ENCODE measurements around the gene SLC25A12. TPM values are rescaled to one million over a fixed set of nuclear protein-coding genes. Genes with fewer than 3 reads are reported as not detected.

The SLC25A12 gene
- total RNA-seq, 3 donors from 2014 or later (not counting 1 experiment from before 2014, with no cell fraction given): 18.7 to 21.7 (median 19.0) TPM

DNA sequence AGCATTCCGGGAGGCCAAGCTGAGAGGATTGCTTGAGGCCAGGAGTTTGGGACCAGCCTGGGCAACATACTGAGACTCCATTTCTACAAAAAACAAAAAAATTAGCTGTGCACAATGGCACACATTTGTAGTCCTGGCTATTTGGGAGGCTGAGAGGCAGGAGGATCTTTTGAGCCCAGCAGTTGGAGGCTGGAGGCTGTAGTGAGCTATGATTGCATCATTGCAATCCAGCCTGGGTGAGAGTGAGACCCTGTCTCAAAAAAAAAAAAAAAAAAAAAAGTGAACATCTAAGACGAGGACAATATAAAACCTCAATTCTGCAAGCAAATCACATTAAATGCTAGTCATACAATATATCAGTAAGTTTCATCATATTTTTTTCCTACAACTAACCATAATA is 25.4 kb upstream of the SLC25A12 start:
- Histone ChIP-seq H3K4me3 (ENCODE audit: low read length) (no peak overlapping the region), H3K36me3 (ENCODE audit: control insufficient read depth, insufficient read depth, low read length) (no peaks in the 10 kb centered on the region), H3K9me3 (ENCODE audit: control insufficient read depth, insufficient read depth, low read length) (no peaks in the 10 kb centered on the region), H3K4me1 (ENCODE audit: control insufficient read depth, insufficient read depth, low read length) (peaks cover 16% of the 10 kb centered on the region), H3K27ac (ENCODE audit: low read length) (no peak overlapping the region), H3K27me3 (ENCODE audit: control insufficient read depth, insufficient read depth, low read length) (no peaks in the 10 kb centered on the region)
- no peak overlapping the region for H3K4me3 Mint-ChIP-seq
- 100% methylated on average over 1 of the region's 2 CpGs for WGBS (ENCODE audit: insufficient coverage)
- peaks cover 17 to 30% of the 10 kb centered on the region in 2 donors for H3K4me1 Mint-ChIP-seq
- no peak overlapping the region for H3K27ac Mint-ChIP-seq
- ATAC-seq: no peak
- H3K9me3 Mint-ChIP-seq: no peaks in the 10 kb centered on the region
- peaks cover 0 to 2% of the 10 kb centered on the region in 2 donors for H3K27me3 Mint-ChIP-seq (ENCODE audit: low read depth in 2 of 2)
- H3K36me3 Mint-ChIP-seq: no peaks in the 10 kb centered on the region
- DNase-seq: no peak
- intact Hi-C loops (cut with micrococcal nuclease): no loop called here
- TF ChIP-seq, protein P1, sequence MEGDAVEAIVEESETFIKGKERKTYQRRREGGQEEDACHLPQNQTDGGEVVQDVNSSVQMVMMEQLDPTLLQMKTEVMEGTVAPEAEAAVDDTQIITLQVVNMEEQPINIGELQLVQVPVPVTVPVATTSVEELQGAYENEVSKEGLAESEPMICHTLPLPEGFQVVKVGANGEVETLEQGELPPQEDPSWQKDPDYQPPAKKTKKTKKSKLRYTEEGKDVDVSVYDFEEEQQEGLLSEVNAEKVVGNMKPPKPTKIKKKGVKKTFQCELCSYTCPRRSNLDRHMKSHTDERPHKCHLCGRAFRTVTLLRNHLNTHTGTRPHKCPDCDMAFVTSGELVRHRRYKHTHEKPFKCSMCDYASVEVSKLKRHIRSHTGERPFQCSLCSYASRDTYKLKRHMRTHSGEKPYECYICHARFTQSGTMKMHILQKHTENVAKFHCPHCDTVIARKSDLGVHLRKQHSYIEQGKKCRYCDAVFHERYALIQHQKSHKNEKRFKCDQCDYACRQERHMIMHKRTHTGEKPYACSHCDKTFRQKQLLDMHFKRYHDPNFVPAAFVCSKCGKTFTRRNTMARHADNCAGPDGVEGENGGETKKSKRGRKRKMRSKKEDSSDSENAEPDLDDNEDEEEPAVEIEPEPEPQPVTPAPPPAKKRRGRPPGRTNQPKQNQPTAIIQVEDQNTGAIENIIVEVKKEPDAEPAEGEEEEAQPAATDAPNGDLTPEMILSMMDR (IDR thresholded peaks at IDR 0.05): no peak

DNA sequence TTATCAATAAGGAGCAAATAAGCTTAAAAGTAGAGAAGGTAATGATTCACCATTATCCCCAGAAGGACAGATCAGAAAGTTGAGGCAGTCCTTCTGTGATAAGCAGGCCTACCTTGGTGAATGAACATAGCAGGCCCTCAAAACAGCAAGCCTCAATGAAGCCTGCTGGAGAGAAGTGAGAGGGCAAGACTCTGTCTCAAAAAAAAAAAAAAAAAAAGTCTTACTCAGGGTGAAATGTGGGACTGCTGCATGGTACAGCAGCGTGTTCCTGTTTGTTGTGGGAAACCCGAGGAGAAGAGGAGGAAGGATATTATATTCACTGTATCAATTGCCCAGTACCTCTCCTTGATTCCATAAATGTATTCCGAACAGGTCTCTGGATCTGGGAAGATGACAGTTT is 19.5 kb upstream of the SLC25A12 start:
- ATAC-seq (no peak), DNase-seq (no peak)
- Mint-ChIP-seq H3K27ac (no peak overlapping the region), H3K4me3 (no peak overlapping the region), H3K4me1 (no peaks in the 10 kb centered on the region), H3K36me3 (no peaks in the 10 kb centered on the region), H3K27me3 (ENCODE audit: low read depth in 2 of 2) (peaks cover 0 to 6% of the 10 kb centered on the region in 2 donors), H3K9me3 (no peaks in the 10 kb centered on the region)
- 80% methylated on average over 3 of the region's 3 CpGs for WGBS (ENCODE audit: insufficient coverage)
- TF ChIP-seq, protein P1 (IDR thresholded peaks at IDR 0.05): no peak
- no peaks in the 10 kb centered on the region for H3K27me3 ChIP-seq (ENCODE audit: control insufficient read depth, insufficient read depth, low read length)
- no peaks in the 10 kb centered on the region for H3K9me3 ChIP-seq (ENCODE audit: control insufficient read depth, insufficient read depth, low read length)
- intact Hi-C loops (cut with micrococcal nuclease): no loop called here
- no peak overlapping the region for H3K4me3 ChIP-seq (ENCODE audit: low read length)
- H3K36me3 ChIP-seq (ENCODE audit: control insufficient read depth, insufficient read depth, low read length): no peaks in the 10 kb centered on the region
- no peaks in the 10 kb centered on the region for H3K4me1 ChIP-seq (ENCODE audit: control insufficient read depth, insufficient read depth, low read length)
- no peak overlapping the region for H3K27ac ChIP-seq (ENCODE audit: low read length)

DNA sequence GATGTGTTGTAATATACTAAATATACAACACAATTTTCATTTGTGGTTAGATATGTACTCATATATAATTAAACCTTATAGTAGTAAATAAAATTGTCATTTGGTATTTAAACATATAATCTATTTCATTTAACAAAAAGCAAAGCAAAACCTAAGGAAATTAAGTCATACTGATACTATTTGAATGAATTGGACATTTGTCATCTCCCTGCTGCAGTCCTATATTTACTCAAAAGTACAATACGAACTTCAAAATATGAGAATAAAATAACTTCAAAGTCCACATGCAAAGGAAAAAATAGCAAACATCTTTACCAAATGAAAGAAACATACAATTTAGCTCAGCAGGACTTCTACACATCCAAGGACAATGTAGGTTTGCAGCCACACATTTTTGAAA is 16.4 kb upstream of the SLC25A12 start:
- Mint-ChIP-seq H3K4me3 (no peak overlapping the region), H3K9me3 (no peaks in the 10 kb centered on the region), H3K27me3 (ENCODE audit: low read depth in 2 of 2) (peaks cover 0 to 6% of the 10 kb centered on the region in 2 donors), H3K4me1 (no peaks in the 10 kb centered on the region), H3K36me3 (no peaks in the 10 kb centered on the region), H3K27ac (no peak overlapping the region)
- intact Hi-C loops (cut with micrococcal nuclease): no loop called here
- no peaks in the 10 kb centered on the region for H3K9me3 ChIP-seq (ENCODE audit: control insufficient read depth, insufficient read depth, low read length)
- H3K36me3 ChIP-seq (ENCODE audit: control insufficient read depth, insufficient read depth, low read length): no peaks in the 10 kb centered on the region
- no peak overlapping the region for H3K27ac ChIP-seq (ENCODE audit: low read length)
- no peak for ATAC-seq
- no peak for DNase-seq
- no peak overlapping the region for H3K4me3 ChIP-seq (ENCODE audit: low read length)
- WGBS (ENCODE audit: insufficient coverage): 44% methylated on average over 1 of the region's 1 CpG
- H3K27me3 ChIP-seq (ENCODE audit: control insufficient read depth, insufficient read depth, low read length): no peaks in the 10 kb centered on the region
- no peaks in the 10 kb centered on the region for H3K4me1 ChIP-seq (ENCODE audit: control insufficient read depth, insufficient read depth, low read length)
- TF ChIP-seq, protein P1 (IDR thresholded peaks at IDR 0.05): no peak

DNA sequence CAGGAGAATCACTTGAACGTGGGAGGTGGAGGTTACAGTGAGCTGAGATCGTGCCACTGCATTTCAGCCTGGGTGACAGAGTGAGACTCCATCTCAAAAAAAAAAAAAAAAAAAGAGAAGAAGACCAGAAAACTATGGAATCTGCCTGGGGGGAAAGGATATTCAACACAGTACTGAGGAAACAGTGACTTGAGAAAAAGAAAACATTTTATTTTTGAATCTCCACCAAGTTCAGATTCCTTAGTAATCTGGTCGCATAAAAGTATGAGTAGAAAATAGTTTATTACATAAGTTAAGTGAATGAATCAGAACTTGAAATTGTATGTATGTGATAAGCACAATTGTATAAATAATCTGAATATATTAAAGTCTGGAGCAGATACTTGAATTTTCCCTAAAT is 15.2 kb upstream of the SLC25A12 start:
- no peaks in the 10 kb centered on the region for H3K9me3 Mint-ChIP-seq
- H3K27ac ChIP-seq (ENCODE audit: low read length): no peak overlapping the region

More for the DNA sequence above, 15.2 kb upstream of the SLC25A12 start:
- Histone ChIP-seq H3K4me3 (ENCODE audit: low read length) (no peak overlapping the region), H3K4me1 (ENCODE audit: control insufficient read depth, insufficient read depth, low read length) (no peaks in the 10 kb centered on the region), H3K36me3 (ENCODE audit: control insufficient read depth, insufficient read depth, low read length) (no peaks in the 10 kb centered on the region), H3K9me3 (ENCODE audit: control insufficient read depth, insufficient read depth, low read length) (no peaks in the 10 kb centered on the region), H3K27me3 (ENCODE audit: control insufficient read depth, insufficient read depth, low read length) (no peaks in the 10 kb centered on the region)
- DNase-seq (no peak), ATAC-seq (no peak)
- intact Hi-C loops (cut with micrococcal nuclease): no loop called here
- 97% methylated on average over 2 of the region's 3 CpGs for WGBS (ENCODE audit: insufficient coverage)
- Mint-ChIP-seq H3K4me1 (no peaks in the 10 kb centered on the region), H3K27ac (no peak overlapping the region), H3K4me3 (no peak overlapping the region), H3K36me3 (no peaks in the 10 kb centered on the region), H3K27me3 (ENCODE audit: low read depth in 2 of 2) (peaks cover 0 to 9% of the 10 kb centered on the region in 2 donors)
- TF ChIP-seq, protein P1 (IDR thresholded peaks at IDR 0.05): no peak
